Body of pancreas (tissue), 4 donors: ENCODE data around the gene MISFA. TPM values are rescaled to one million over a fixed set of nuclear protein-coding genes. Genes with fewer than 3 reads are reported as not detected.

Experiments used
- ATAC-seq: fragments of 150-250 bp; one replicate; pipeline ENCODE4 v1.9.1; 2016
- DNase-seq, 4 donors: peaks; one replicate each; pipeline ENCODE4 v3.0.0-alpha.2; 2019
- H3K27ac ChIP-seq, 4 donors: fragments of 200-600 bp; sonication (generic); 1 replicate in 3 of 4; 2 replicates in 1 of 4; pipeline versions ENCODE4 v1.5.1 to v1.6.1; 2016 to 2019; ENCODE audit warnings: mild to moderate bottlenecking in 1 of 4, mixed read lengths in 1 of 4, moderate library complexity in 1 of 4
- H3K27me3 ChIP-seq, 2 donors: fragments of 200-600 bp; sonication (generic); one replicate each; pipeline ENCODE4 v1.6.0; 2016; ENCODE audit warnings: mild to moderate bottlenecking in 1 of 2
- H3K36me3 ChIP-seq, 2 donors: fragments of 200-600 bp; sonication (generic); replicated peaks in 1 of 2; 2 replicates each; pipeline ENCODE4 v1.5.1; 2016; ENCODE audit warnings: low read depth in 2 of 2; ENCODE audit not compliant: insufficient read depth in 1 of 2
- H3K4me1 ChIP-seq: fragments of 200-600 bp; sonication (generic); one replicate; pipeline ENCODE4 v1.6.0; 2016
- H3K4me3 ChIP-seq, 2 donors: fragments of 200-600 bp; sonication (generic); 1 replicate in 1 of 2; 2 replicates in 1 of 2; pipeline ENCODE4 v1.5.1; 2016 to 2019
- H3K9me3 ChIP-seq, 3 donors: fragments of 200-600 bp; sonication (generic); 1 replicate in 2 of 3; 2 replicates in 1 of 3; pipeline ENCODE4 v1.5.1; 2016
- POLR2A ChIP-seq, 3 donors: fragments of 450-650 bp; IDR thresholded peaks; one replicate each; pipeline ENCODE4 v1.6.1; 2016; ENCODE audit warnings: antibody characterized with exemption in 3 of 3, mild to moderate bottlenecking in 2 of 3
- WGBS, 2 donors: methylation state at CpG; one replicate each; pipeline ENCODE4 v1.1.5; 2017; 5-methylcytosine and 5-hydroxymethylcytosine counted together
- intact Hi-C: fragments of 100-400 bp; cut with DNase I; formaldehyde crosslinking; loops from one replicate; pipeline ENCODE4 v1.15.1; 2023
- total RNA-seq, 2 donors: library from RNA; depleted of rRNA; stranded (reverse); fragments of >200 nt; gene quantifications; one replicate each; pipeline ENCODE4 v1.1.0, GENCODE V29; 2016
- TF ChIP-seq, protein P1 (sequence below), 7 experiments: fragments of 450-650 bp in 4 of 7; fragments of 200-600 bp in 3 of 7; sonication (generic) in 3 of 7; IDR thresholded peaks; one replicate each; pipeline ENCODE4 v1.5.1; 2016 to 2019; ENCODE audit warnings: antibody characterized with exemption in 7 of 7

Gene MISFA
- total RNA-seq = not detected

DNA sequence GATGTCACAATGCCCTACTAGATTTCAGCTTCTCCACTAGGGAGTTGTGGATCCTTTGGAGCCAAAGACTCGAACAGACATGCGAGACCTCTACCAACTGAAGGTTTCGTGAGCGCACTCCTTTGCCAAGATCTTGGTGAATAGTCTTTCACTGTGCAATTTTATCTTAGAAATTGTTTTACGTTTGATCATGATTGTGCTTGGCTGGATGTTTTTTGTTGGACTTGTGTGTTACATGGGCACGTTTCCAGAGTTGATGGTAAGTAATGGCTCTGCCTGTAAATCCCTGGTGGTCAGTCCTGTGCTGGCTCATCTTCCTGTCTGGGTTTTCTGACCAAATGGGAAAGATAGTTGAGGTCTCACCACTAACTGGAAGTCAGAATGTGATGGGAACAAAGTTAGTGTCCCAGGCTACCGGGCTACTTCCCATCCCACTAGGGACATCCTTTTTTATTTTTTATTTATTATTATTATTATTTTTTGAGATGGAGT, at the start of gene MISFA:
Gene MISFA, plus strand, starts transcription at position 51 of the 492 bp plus-strand sequence. Its CDS starts 140 bp downstream, at position 191.
- TF ChIP-seq, protein P1, sequence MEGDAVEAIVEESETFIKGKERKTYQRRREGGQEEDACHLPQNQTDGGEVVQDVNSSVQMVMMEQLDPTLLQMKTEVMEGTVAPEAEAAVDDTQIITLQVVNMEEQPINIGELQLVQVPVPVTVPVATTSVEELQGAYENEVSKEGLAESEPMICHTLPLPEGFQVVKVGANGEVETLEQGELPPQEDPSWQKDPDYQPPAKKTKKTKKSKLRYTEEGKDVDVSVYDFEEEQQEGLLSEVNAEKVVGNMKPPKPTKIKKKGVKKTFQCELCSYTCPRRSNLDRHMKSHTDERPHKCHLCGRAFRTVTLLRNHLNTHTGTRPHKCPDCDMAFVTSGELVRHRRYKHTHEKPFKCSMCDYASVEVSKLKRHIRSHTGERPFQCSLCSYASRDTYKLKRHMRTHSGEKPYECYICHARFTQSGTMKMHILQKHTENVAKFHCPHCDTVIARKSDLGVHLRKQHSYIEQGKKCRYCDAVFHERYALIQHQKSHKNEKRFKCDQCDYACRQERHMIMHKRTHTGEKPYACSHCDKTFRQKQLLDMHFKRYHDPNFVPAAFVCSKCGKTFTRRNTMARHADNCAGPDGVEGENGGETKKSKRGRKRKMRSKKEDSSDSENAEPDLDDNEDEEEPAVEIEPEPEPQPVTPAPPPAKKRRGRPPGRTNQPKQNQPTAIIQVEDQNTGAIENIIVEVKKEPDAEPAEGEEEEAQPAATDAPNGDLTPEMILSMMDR (IDR thresholded peaks at IDR 0.05) = no peak
- no peak for TF ChIP-seq POLR2A (IDR thresholded peaks at IDR 0.05)
- H3K4me3 ChIP-seq = no peak within 1 kb of the TSS
- 81 to 86% methylated on average over 7 of the region's 7 CpGs for WGBS, 2 donors
- no peak within 1 kb of the TSS for H3K27ac ChIP-seq
- intact Hi-C loops = no loop called here
- no peak for DNase-seq
- H3K27me3 ChIP-seq = no peaks in the 10 kb centered on the region
- no peaks in the 10 kb centered on the region for H3K36me3 ChIP-seq
- H3K4me1 ChIP-seq = no peaks in the 10 kb centered on the region
- ATAC-seq = no peak
- no peaks in the 10 kb centered on the region for H3K9me3 ChIP-seq

DNA sequence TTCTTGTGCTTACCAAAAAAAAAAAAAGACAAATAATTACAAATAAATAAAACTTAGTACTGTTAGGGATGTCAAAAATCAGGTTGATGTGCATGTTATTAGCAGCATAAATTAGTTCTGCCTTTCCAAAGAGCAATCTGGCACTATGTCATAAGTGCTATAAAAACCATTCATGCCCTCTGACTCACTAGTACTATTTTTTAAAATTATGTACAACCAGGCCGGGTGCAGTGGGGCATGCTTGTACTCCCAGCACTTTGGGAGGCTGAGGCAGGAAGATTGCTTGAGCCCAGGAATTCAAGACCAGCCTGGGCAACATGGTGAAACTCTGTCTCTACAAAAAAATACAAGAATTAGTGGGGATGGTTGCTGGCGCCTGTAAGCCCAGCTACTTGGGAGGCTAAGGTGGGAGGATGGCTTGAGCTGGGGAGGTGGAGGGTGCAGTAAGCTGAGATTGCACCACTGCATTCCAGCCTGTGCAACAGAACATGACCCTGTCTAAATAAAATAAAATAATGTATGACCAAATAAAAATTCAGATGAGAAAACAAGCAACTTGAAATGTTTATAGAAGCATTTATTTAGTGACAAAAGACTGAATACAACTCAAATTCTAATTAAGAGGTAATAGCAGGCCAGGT, 36.4 kb upstream of the MISFA start:
- H3K27ac ChIP-seq = no peak overlapping the region
- 81 to 83% methylated on average over 2 of the region's 2 CpGs for WGBS, 2 donors
- H3K4me3 ChIP-seq = no peak overlapping the region
- no peaks in the 10 kb centered on the region for H3K27me3 ChIP-seq
- ATAC-seq = no peak
- no peaks in the 10 kb centered on the region for H3K9me3 ChIP-seq
- H3K4me1 ChIP-seq = no peaks in the 10 kb centered on the region
- peaks cover 0 to 4% of the 10 kb centered on the region in 2 donors for H3K36me3 ChIP-seq
- TF ChIP-seq, protein P1 (IDR thresholded peaks at IDR 0.05) = no peak
- no peak for TF ChIP-seq POLR2A (IDR thresholded peaks at IDR 0.05)
- intact Hi-C loops = no loop called here
- DNase-seq = no peak

DNA sequence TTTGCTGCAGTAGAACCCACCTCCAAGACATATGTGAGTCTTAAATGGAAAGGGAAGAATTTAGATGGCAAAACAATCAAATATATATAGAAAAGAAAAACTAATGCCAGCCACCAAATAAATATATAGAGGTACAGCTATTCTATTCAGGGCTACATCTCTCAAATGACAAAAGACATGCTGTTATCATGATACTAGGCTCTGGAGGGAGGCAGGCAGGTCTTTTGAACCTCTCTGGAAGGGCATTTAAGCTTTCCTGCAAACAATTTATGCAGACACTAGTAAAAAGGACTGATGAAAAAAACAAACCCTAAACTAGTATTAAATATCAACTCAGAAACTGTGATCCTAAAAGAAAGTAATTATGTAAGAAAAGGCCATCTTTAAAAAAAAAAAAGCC, 35.4 kb upstream of the MISFA start:
- intact Hi-C loops = no loop called here

DNA sequence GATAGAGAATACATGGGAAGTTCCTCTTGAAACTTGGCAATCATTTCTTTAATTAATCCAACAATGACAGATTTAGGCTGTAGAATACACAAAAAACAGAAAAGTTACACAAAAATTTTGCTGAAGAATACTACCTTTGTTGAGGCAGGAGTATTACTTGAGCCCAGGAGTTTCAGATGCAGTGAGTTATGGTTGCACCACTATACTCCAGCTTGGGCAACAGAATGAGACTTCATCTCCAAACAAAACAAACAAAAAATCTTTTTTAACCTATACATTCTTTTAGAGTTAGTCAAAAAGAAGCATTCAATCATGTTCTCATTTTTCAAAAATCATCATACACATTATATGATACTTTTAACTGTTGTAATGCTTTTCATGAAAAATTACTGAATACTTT, 33.2 kb upstream of the MISFA start:
- Histone ChIP-seq H3K27me3 (no peaks in the 10 kb centered on the region), H3K27ac (no peak overlapping the region), H3K36me3 (peaks cover 0 to 1% of the 10 kb centered on the region in 2 donors), H3K4me3 (no peak overlapping the region), H3K9me3 (no peaks in the 10 kb centered on the region), H3K4me1 (no peaks in the 10 kb centered on the region)
- TF ChIP-seq, protein P1 (IDR thresholded peaks at IDR 0.05) = no peak
- TF ChIP-seq POLR2A (IDR thresholded peaks at IDR 0.05) = no peak
- intact Hi-C loops = no loop called here
- DNase-seq = no peak
- ATAC-seq = no peak

More for the DNA sequence above, 35.4 kb upstream of the MISFA start:
- TF ChIP-seq, protein P1 (IDR thresholded peaks at IDR 0.05) = no peak
- TF ChIP-seq POLR2A (IDR thresholded peaks at IDR 0.05) = no peak
- H3K4me3 ChIP-seq = no peak overlapping the region
- H3K4me1 ChIP-seq = no peaks in the 10 kb centered on the region
- ATAC-seq (no peak), DNase-seq (no peak)
- peaks cover 0 to 4% of the 10 kb centered on the region in 2 donors for H3K36me3 ChIP-seq
- H3K27ac ChIP-seq = no peak overlapping the region
- no peaks in the 10 kb centered on the region for H3K27me3 ChIP-seq
- no peaks in the 10 kb centered on the region for H3K9me3 ChIP-seq

DNA sequence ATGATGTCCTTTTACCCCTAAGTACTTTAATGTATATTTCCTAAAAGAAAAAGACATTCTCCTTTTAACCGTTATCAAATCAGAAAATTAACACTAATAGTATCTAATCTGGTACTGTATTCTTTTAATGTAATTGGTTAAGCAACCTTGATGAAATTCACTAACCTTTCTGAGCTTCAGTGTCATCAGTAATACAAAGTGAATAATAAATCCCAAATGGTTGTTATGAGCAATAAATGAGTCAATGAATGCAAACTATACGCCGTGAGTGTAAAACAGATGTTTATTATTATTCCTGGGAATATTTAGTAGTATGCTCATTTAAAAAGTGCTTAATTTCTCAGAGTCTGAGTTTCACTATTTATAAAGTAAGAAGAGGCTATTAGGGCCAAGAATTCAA, 32.5 kb upstream of the MISFA start:
- intact Hi-C loops = no loop called here
- Histone ChIP-seq H3K27ac (no peak overlapping the region), H3K27me3 (no peaks in the 10 kb centered on the region), H3K4me1 (no peaks in the 10 kb centered on the region), H3K4me3 (no peak overlapping the region), H3K9me3 (no peaks in the 10 kb centered on the region), H3K36me3 (peaks cover 0 to 1% of the 10 kb centered on the region in 2 donors)
- 92 to 93% methylated on average over 3 of the region's 3 CpGs for WGBS, 2 donors
- no peak for DNase-seq
- ATAC-seq = no peak
- TF ChIP-seq, protein P1 (IDR thresholded peaks at IDR 0.05) = no peak
- no peak for TF ChIP-seq POLR2A (IDR thresholded peaks at IDR 0.05)
